ENCODE measurements around the gene SLCO3A1. TPM values are rescaled to one million over a fixed set of nuclear protein-coding genes. Genes with fewer than 3 reads are reported as not detected.

The SLCO3A1 gene
- total and polyA plus RNA-seq, 5 donors, result 37.4 to 52.0 (median 45.0) TPM

DNA sequence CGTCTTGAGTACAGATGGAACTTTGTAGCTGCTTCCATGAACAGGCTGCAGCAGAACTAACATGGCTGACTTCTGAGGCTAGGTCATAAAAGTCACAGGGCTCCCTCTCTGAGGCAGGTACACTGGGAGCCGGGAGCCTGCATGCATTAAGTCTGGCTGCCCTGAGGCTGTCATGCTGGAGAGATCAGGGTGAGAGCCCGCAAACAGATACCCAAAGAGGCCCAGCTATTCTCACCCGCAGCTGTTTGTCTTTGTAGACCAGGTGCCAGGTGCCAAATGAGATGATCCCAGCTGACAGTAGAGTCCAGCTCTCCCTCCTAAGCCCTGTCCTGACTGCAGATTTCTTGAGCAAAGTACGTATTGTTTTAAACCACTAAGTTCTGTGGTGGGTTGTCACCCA is 8.6 kb upstream of the SLCO3A1 start:
- ATAC-seq, result no peak
- Histone ChIP-seq H3K4me3 (ENCODE audit: low read length) (no peak overlapping the region), H3K27me3 (ENCODE audit: control insufficient read depth, insufficient read depth) (no peaks in the 10 kb centered on the region), H3K27ac (ENCODE audit: low read length) (no peak overlapping the region), H3K9me3 (ENCODE audit: control insufficient read depth, low read length) (no peaks in the 10 kb centered on the region), H3K4me1 (ENCODE audit: control insufficient read depth, insufficient read depth, low read length) (no peaks in the 10 kb centered on the region)
- WGBS, result 87% methylated on average over 5 of the region's 5 CpGs
- intact Hi-C loops (cut with DNase I), result loop anchor here in 1 of 4 donors (5.0 kb wide), 1 partner anchor 143 kb away; no protein-coding TSS in a partner anchor
- DNase-seq, result no peak

DNA sequence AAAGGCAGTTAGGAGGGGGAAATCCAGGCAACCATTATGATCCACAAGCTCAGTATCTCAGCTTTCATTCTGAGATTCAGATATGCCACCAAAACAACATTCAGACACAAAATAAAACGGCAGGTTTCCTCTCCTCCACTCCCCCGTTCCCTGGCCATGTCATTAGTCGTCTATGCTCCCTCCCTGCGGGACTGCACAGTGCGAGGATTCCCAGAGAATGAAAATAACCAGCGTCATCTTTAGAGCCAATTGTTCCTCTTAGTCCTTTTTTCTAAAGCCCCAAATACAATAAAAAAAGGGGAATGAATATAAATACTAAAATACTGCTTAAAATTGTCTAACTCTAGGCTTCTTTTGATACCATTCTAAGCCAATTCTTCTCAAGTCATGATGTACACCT is 7.8 kb upstream of the SLCO3A1 start:
- intact Hi-C loops (cut with DNase I), result loop anchor here in 1 of 4 donors (5.0 kb wide), 1 partner anchor 143 kb away; no protein-coding TSS in a partner anchor
- Histone ChIP-seq H3K4me1 (ENCODE audit: control insufficient read depth, insufficient read depth, low read length) (no peaks in the 10 kb centered on the region), H3K27me3 (ENCODE audit: control insufficient read depth, insufficient read depth) (no peaks in the 10 kb centered on the region), H3K4me3 (ENCODE audit: low read length) (no peak overlapping the region), H3K27ac (ENCODE audit: low read length) (no peak overlapping the region), H3K9me3 (ENCODE audit: control insufficient read depth, low read length) (no peaks in the 10 kb centered on the region)
- ATAC-seq, result no peak
- WGBS, result 43% methylated on average over 6 of the region's 6 CpGs
- DNase-seq, result no peak

- ATAC-seq (no peak), DNase-seq (no peak)
- no peaks in the 10 kb centered on the region for H3K9me3 ChIP-seq (ENCODE audit: control insufficient read depth, low read length)
- H3K4me1 ChIP-seq (ENCODE audit: control insufficient read depth, insufficient read depth, low read length), result peaks cover 10% of the 10 kb centered on the region
- intact Hi-C loops (cut with DNase I), result loop anchor here in 1 of 4 donors (5.0 kb wide), 1 partner anchor 147 kb away; no protein-coding TSS in a partner anchor
- H3K27me3 ChIP-seq (ENCODE audit: control insufficient read depth, insufficient read depth), result no peaks in the 10 kb centered on the region
- WGBS, result 45% methylated on average over 3 of the region's 3 CpGs
- H3K4me3 ChIP-seq (ENCODE audit: low read length), result no peak overlapping the region
- no peak overlapping the region for H3K27ac ChIP-seq (ENCODE audit: low read length)
Observed at GRCh38 chr15:91849180-91849579, 4.3 kb upstream of the SLCO3A1 start.

GRCh38 chr15:91849749-91850161 is 3.8 kb upstream of the SLCO3A1 start:
- intact Hi-C loops (cut with DNase I), result loop anchor here (5.0 to 10.0 kb wide), 9 partner anchors 75 to 547 kb away; no protein-coding TSS in a partner anchor
- no peak overlapping the region for H3K4me3 ChIP-seq (ENCODE audit: low read length)
- no peak for ATAC-seq
- WGBS, result 74% methylated on average over 7 of the region's 7 CpGs
- peaks cover 10% of the 10 kb centered on the region for H3K4me1 ChIP-seq (ENCODE audit: control insufficient read depth, insufficient read depth, low read length)
- DNase-seq, result no peak
- H3K27ac ChIP-seq (ENCODE audit: low read length), result no peak overlapping the region
- no peaks in the 10 kb centered on the region for H3K9me3 ChIP-seq (ENCODE audit: control insufficient read depth, low read length)
- H3K27me3 ChIP-seq (ENCODE audit: control insufficient read depth, insufficient read depth), result no peaks in the 10 kb centered on the region

GRCh38 chr15:91852741-91853510 is 582 bp upstream of the SLCO3A1 start:
- Histone ChIP-seq H3K4me3 (ENCODE audit: low read length) (peak overlapping the region; percentile 81), H3K27ac (ENCODE audit: low read length) (peak overlapping the region; percentile 94), H3K9me3 (ENCODE audit: control insufficient read depth, low read length) (no peaks in the 10 kb centered on the region), H3K27me3 (ENCODE audit: control insufficient read depth, insufficient read depth) (no peaks in the 10 kb centered on the region), H3K4me1 (ENCODE audit: control insufficient read depth, insufficient read depth, low read length) (peaks cover 22% of the 10 kb centered on the region)
- peak; percentile 85 to 93 (median 92) for DNase-seq
- intact Hi-C loops (cut with DNase I), result loop anchor here (5.0 to 10.0 kb wide), 8 partner anchors 72 to 551 kb away; no protein-coding TSS in a partner anchor
- peak; percentile 88 to 90 for ATAC-seq
- under 1% methylated on average over 70 of the region's 70 CpGs for WGBS

- 1% methylated on average over 60 of the region's 60 CpGs for WGBS
- Histone ChIP-seq H3K4me3 (ENCODE audit: low read length) (peak overlapping the region; percentile 81), H3K4me1 (ENCODE audit: control insufficient read depth, insufficient read depth, low read length) (peaks cover 24% of the 10 kb centered on the region), H3K27me3 (ENCODE audit: control insufficient read depth, insufficient read depth) (no peaks in the 10 kb centered on the region), H3K27ac (ENCODE audit: low read length) (peak overlapping the region; percentile 94), H3K9me3 (ENCODE audit: control insufficient read depth, low read length) (no peaks in the 10 kb centered on the region)
- intact Hi-C loops (cut with DNase I), result loop anchor here (5.0 to 10.0 kb wide), 8 partner anchors 71 to 552 kb away; no protein-coding TSS in a partner anchor
- peak; percentile 54 to 55 for ATAC-seq
- peak; percentile 53 to 83 (median 80) for DNase-seq
Observed at GRCh38 chr15:91853948-91854638, 585 bp downstream of the SLCO3A1 start.

GRCh38 chr15:91854639-91854990 is 1.1 kb downstream of the SLCO3A1 start:
- H3K4me1 ChIP-seq (ENCODE audit: control insufficient read depth, insufficient read depth, low read length), result peaks cover 24% of the 10 kb centered on the region
- intact Hi-C loops (cut with DNase I), result loop anchor here (5.0 to 10.0 kb wide), 8 partner anchors 70 to 552 kb away; no protein-coding TSS in a partner anchor
- H3K27ac ChIP-seq (ENCODE audit: low read length), result peak overlapping the region; percentile 94
- WGBS, result 24% methylated on average over 12 of the region's 12 CpGs
- no peak for ATAC-seq
- no peak for DNase-seq
- H3K9me3 ChIP-seq (ENCODE audit: control insufficient read depth, low read length), result no peaks in the 10 kb centered on the region
- no peaks in the 10 kb centered on the region for H3K27me3 ChIP-seq (ENCODE audit: control insufficient read depth, insufficient read depth)
- peak overlapping the region; percentile 81 for H3K4me3 ChIP-seq (ENCODE audit: low read length)

DNA sequence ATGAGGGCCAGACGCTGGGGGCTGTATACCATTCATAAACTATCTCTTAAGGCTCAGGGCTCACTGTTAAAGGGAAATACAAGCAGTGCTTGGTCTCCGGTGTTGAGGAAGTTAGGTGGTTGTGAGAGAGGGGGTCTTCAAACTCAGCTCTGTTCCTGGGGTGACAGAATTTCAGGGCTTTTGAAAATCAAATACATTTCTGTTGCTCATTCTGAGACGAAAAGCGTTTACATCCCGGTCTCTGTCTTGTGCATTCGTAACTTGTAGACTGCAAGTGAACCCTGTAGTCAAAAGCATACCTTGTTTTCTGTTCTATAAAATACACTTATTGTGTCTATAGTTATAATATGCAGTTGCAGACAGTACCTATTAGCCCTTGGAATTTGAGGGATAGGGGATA is 1.7 kb downstream of the SLCO3A1 start:
- peak overlapping the region; percentile 82 for H3K27ac ChIP-seq (ENCODE audit: low read length)
- DNase-seq (no peak), ATAC-seq (no peak)
- peaks cover 27% of the 10 kb centered on the region for H3K4me1 ChIP-seq (ENCODE audit: control insufficient read depth, insufficient read depth, low read length)
- H3K27me3 ChIP-seq (ENCODE audit: control insufficient read depth, insufficient read depth), result no peaks in the 10 kb centered on the region
- peak overlapping the region; percentile 81 for H3K4me3 ChIP-seq (ENCODE audit: low read length)
- intact Hi-C loops (cut with DNase I), result loop anchor here in 3 of 4 donors (5.0 to 10.0 kb wide), 6 partner anchors 70 to 550 kb away; no protein-coding TSS in a partner anchor
- 60% methylated on average over 6 of the region's 6 CpGs for WGBS
- no peaks in the 10 kb centered on the region for H3K9me3 ChIP-seq (ENCODE audit: control insufficient read depth, low read length)

DNA sequence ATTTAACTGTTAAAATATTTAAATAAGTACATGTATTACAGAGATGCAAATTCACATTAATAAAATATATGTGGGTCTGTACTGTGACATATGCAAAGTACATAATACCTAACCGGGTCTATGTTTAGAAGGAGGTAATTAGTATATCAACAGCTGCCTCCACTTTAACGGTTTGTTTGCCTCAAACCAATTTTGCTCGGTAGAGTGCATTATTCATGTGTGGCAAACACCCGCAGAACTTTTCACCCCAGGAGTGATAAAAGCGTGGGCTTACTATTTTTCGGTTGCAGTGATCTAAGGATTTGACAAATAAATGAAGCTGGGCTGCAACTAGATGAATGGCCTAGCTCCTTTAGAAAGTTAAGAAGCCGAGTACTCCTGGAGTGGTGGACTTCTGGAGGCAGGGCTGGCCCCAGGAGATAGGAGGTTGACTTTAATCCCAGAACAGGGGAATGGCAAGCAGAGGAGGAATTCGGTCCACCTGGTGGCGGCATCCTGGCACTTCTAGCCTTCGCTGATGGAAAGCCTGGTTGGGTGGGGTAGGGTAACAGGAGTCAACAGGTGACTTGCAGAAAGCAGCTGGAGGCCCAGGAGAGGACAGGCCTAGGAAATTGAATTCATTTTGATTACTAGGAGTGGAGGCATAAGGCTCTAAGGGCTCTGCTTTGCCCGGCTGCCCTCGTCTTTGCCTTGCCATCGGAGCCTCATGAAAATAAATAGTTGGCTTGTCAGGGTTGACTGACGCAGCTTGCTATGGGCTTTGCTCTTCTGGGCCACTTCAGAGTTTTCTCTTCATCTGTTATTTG is 2.4 kb downstream of the SLCO3A1 start:
- H3K4me1 ChIP-seq (ENCODE audit: control insufficient read depth, insufficient read depth, low read length), result peaks cover 29% of the 10 kb centered on the region
- H3K9me3 ChIP-seq (ENCODE audit: control insufficient read depth, low read length), result no peaks in the 10 kb centered on the region
- peak overlapping the region; percentile 81 for H3K4me3 ChIP-seq (ENCODE audit: low read length)
- intact Hi-C loops (cut with DNase I), result loop anchor here in 3 of 4 donors (5.0 to 10.0 kb wide), 6 partner anchors 69 to 551 kb away; no protein-coding TSS in a partner anchor
- 62% methylated on average over 14 of the region's 14 CpGs for WGBS
- no peaks in the 10 kb centered on the region for H3K27me3 ChIP-seq (ENCODE audit: control insufficient read depth, insufficient read depth)
- ATAC-seq (no peak), DNase-seq (no peak)
- H3K27ac ChIP-seq (ENCODE audit: low read length), result peak overlapping the region; percentile 57

GRCh38 chr15:91857224-91857585 is 3.7 kb downstream of the SLCO3A1 start:
- no peaks in the 10 kb centered on the region for H3K9me3 ChIP-seq (ENCODE audit: control insufficient read depth, low read length)
- H3K4me3 ChIP-seq (ENCODE audit: low read length), result no peak overlapping the region
- no peak for ATAC-seq
- H3K27ac ChIP-seq (ENCODE audit: low read length), result peak overlapping the region; percentile 49
- no peak for DNase-seq
- no peaks in the 10 kb centered on the region for H3K27me3 ChIP-seq (ENCODE audit: control insufficient read depth, insufficient read depth)
- WGBS, result 67% methylated on average over 3 of the region's 3 CpGs
- intact Hi-C loops (cut with DNase I), result loop anchor here in 3 of 4 donors (5.0 to 10.0 kb wide), 6 partner anchors 68 to 552 kb away; no protein-coding TSS in a partner anchor
- H3K4me1 ChIP-seq (ENCODE audit: control insufficient read depth, insufficient read depth, low read length), result peaks cover 21% of the 10 kb centered on the region

All from right cardiac atrium (tissue), 5 donors.